ENCODE results near the gene LTBP3. TPM values are rescaled to one million over a fixed set of nuclear protein-coding genes. Genes with fewer than 3 reads are reported as not detected.

LTBP3 gene
- total and polyA plus RNA-seq, 9 of the 15 experiments (the other 6 are each of a cell fraction or from before 2014, with no cell fraction given): 0.06 to 20.5 (median 4.8) TPM

DNA sequence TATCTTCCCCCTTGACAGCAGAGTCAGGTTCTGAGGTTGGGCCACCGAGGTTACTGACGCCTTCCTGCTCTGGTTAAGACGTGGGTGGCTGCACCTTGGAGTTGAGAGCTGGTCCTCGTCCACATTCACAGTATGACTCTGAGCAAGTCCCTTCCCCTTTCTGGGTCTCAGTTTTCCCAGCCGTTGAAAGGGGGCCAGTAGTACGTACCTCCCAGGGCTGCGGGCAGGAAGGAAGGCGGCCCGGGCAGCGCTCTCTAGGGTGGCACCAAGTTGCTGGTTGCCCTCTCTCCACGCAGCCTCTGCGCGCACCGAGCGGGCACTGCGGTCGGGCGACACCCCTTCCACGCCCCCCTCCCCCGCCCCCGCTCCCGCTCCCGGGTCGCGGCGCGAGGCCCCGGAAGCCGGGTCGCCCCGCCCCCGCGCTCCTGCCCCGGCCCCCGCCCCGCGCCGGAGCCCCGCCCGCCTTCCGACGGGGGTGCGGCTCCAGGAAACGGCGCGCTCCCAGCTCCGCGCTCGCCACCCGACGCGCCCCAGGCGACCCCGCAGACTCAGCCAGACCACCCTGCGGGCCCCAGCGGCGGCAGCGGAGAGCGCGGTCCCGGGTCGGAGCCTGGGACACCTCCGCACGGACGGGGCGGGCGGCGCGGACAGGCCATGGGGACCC is 17.5 kb upstream of the LTBP3 start, which contains the start of gene EHBP1L1:
TSS of gene EHBP1L1 (plus strand) at position 486 of the 664 bp plus-strand sequence. CDS start 250 bp downstream, outside the sequence.
- no TSS peak for BruUV-seq (replicated peaks)
- peak within 1 kb of the TSS; percentile 88 for H3K4me3 ChIP-seq
- peak within 1 kb of the TSS; percentile 96 for H3K4me2 ChIP-seq (ENCODE audit: insufficient read depth, low read length)
- H3K9me3 ChIP-seq (replicated peaks; ENCODE audit: control insufficient read depth, insufficient read depth, low read depth, low read length): no peaks in the 10 kb centered on the region
- ATAC-seq: peak; percentile 45
- peaks cover 6% of the 10 kb centered on the region for H4K20me1 ChIP-seq (replicated peaks; ENCODE audit: control insufficient read depth, insufficient read depth, low read length)
- peaks cover 63% of the 10 kb centered on the region for H3K79me2 ChIP-seq (ENCODE audit: control insufficient read depth, insufficient read depth, low read length)
- intact Hi-C loops (cut with micrococcal nuclease) (loop anchor here (1.0 to 2.0 kb wide), 2 partner anchors 39 to 63 kb away; partner anchors contain the start of genes MAP3K11 and SIPA1), in situ Hi-C loops (cut with MboI) (no loop called here)
- H3K36me3 ChIP-seq (ENCODE audit: control insufficient read depth, insufficient read depth, low read length): peaks cover 46% of the 10 kb centered on the region
- CTCF ChIA-PET (ENCODE audit: low intra/inter-chr PET ratio): interaction anchor here (0.5 to 6.5 kb wide), 2 partner anchors 35 to 300 kb away, joined by 3 to 63 read pairs; no protein-coding TSS in a partner anchor
- DNase-seq (ENCODE audit: extremely low read depth in 1 of 4, low spot score in 3 of 4): peak; percentile 81 to 93 (median 91)
- no peak for FAIRE-seq
- H3K9ac ChIP-seq (ENCODE audit: insufficient read depth in 1 of 2, low read depth in 2 of 2, low read length in 2 of 2): peak within 1 kb of the TSS; percentile 76 to 95
- H3K9me1 ChIP-seq (ENCODE audit: control insufficient read depth, insufficient read depth, low read length): peaks cover 5% of the 10 kb centered on the region
- H2AFZ ChIP-seq (ENCODE audit: low read depth, low read length): peak within 1 kb of the TSS; percentile 65
- POLR2A ChIA-PET: interaction anchor here (0.9 to 1.9 kb wide), 12 partner anchors 8 to 274 kb away, joined by 3 to 14 read pairs (median 4); partner anchors contain the start of genes MALAT1 and NEAT1
- under 1% methylated on average over 32 of the region's 69 CpGs for WGBS (ENCODE audit: insufficient coverage, low coverage, missing lambda C conversion rate)
- H3K27me3 ChIP-seq (ENCODE audit: control insufficient read depth in 2 of 2, insufficient read depth in 2 of 2, low read length in 2 of 2): no peaks in the 10 kb centered on the region; a peak in 1 of 5 replicates
- H3K27ac ChIP-seq (ENCODE audit: extremely low read depth, low read depth, low read length): peak within 1 kb of the TSS; percentile 89
- peaks cover 57 to 93% of the 10 kb centered on the region in 2 experiments for H3K4me1 ChIP-seq (replicated peaks in 1 of 2; ENCODE audit: control insufficient read depth in 2 of 2, insufficient read depth in 2 of 2, low read length in 2 of 2)
- TF ChIP-seq, protein P1, sequence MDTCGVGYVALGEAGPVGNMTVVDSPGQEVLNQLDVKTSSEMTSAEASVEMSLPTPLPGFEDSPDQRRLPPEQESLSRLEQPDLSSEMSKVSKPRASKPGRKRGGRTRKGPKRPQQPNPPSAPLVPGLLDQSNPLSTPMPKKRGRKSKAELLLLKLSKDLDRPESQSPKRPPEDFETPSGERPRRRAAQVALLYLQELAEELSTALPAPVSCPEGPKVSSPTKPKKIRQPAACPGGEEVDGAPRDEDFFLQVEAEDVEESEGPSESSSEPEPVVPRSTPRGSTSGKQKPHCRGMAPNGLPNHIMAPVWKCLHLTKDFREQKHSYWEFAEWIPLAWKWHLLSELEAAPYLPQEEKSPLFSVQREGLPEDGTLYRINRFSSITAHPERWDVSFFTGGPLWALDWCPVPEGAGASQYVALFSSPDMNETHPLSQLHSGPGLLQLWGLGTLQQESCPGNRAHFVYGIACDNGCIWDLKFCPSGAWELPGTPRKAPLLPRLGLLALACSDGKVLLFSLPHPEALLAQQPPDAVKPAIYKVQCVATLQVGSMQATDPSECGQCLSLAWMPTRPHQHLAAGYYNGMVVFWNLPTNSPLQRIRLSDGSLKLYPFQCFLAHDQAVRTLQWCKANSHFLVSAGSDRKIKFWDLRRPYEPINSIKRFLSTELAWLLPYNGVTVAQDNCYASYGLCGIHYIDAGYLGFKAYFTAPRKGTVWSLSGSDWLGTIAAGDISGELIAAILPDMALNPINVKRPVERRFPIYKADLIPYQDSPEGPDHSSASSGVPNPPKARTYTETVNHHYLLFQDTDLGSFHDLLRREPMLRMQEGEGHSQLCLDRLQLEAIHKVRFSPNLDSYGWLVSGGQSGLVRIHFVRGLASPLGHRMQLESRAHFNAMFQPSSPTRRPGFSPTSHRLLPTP (IDR thresholded peaks at IDR 0.05; ENCODE audit: borderline replicate concordance, extremely low read depth, insufficient read length): no peak
- TF ChIP-seq TAF9B (IDR thresholded peaks at IDR 0.05; ENCODE audit: partially characterized antibody): no peak
- no peak for TF ChIP-seq ZBTB5 (IDR thresholded peaks at IDR 0.05)
- TF ChIP-seq, protein P2, sequence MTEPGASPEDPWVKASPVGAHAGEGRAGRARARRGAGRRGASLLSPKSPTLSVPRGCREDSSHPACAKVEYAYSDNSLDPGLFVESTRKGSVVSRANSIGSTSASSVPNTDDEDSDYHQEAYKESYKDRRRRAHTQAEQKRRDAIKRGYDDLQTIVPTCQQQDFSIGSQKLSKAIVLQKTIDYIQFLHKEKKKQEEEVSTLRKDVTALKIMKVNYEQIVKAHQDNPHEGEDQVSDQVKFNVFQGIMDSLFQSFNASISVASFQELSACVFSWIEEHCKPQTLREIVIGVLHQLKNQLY (CRISPR knock-in tag; conservative IDR thresholded peaks at IDR 0.05): no peak
- TF ChIP-seq NFRKB (IDR thresholded peaks at IDR 0.05; ENCODE audit: low read depth): no peak
- TF ChIP-seq EHMT2 (IDR thresholded peaks at IDR 0.05): no peak
- no peak for TF ChIP-seq MECOM (CRISPR knock-in tag; IDR thresholded peaks at IDR 0.05)
- no peak for TF ChIP-seq SMC3 (conservative IDR thresholded peaks at IDR 0.05; ENCODE audit: insufficient read depth, low read depth, low read length)
- peak; percentile 78 for TF ChIP-seq ELF1 (tag; IDR thresholded peaks at IDR 0.05)
- no peak for TF ChIP-seq CEBPZ (IDR thresholded peaks at IDR 0.05; ENCODE audit: borderline replicate concordance, low read depth, low read length)
- TF ChIP-seq ZKSCAN3 (CRISPR knock-in tag; IDR thresholded peaks at IDR 0.05): no peak
- no peak for TF ChIP-seq ZNF76 (CRISPR knock-in tag; IDR thresholded peaks at IDR 0.05; ENCODE audit: borderline replicate concordance)
